ENCODE results near the gene AP2A2.

The AP2A2 gene

DNA sequence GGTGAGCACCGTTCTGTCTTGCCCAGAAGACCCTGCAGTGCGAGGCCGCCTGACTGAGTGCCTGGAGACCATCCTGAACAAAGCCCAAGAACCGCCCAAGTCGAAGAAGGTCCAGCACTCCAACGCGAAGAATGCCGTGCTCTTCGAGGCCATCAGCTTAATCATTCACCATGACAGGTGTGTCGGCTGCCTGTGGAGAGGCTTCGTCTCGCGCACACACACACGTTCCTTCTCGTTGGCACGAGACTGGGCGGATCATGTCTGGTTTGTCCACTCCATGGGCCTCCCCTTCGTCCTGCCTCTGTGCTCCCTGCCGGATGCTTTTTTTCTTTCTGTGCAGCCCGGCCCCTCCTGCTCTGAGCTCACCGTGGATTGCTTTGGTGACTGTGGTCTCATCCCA is 59.7 kb downstream of the AP2A2 start:
- DNase-seq (ENCODE audit: low spot score) = no peak
- TF ChIP-seq, protein P1, sequence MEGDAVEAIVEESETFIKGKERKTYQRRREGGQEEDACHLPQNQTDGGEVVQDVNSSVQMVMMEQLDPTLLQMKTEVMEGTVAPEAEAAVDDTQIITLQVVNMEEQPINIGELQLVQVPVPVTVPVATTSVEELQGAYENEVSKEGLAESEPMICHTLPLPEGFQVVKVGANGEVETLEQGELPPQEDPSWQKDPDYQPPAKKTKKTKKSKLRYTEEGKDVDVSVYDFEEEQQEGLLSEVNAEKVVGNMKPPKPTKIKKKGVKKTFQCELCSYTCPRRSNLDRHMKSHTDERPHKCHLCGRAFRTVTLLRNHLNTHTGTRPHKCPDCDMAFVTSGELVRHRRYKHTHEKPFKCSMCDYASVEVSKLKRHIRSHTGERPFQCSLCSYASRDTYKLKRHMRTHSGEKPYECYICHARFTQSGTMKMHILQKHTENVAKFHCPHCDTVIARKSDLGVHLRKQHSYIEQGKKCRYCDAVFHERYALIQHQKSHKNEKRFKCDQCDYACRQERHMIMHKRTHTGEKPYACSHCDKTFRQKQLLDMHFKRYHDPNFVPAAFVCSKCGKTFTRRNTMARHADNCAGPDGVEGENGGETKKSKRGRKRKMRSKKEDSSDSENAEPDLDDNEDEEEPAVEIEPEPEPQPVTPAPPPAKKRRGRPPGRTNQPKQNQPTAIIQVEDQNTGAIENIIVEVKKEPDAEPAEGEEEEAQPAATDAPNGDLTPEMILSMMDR (IDR thresholded peaks at IDR 0.05; ENCODE audit: extremely low read depth, missing control alignments) = no peak

GRCh38 chr11:985848-986247 is 60.2 kb downstream of the AP2A2 start:
- TF ChIP-seq, protein P1 (IDR thresholded peaks at IDR 0.05; ENCODE audit: extremely low read depth, missing control alignments) = no peak
- no peak for DNase-seq (ENCODE audit: low spot score)

- DNase-seq (ENCODE audit: low spot score) = no peak
- TF ChIP-seq, protein P1 (IDR thresholded peaks at IDR 0.05; ENCODE audit: extremely low read depth, missing control alignments) = no peak
Observed at GRCh38 chr11:986270-986951, 60.7 kb downstream of the AP2A2 start.

GRCh38 chr11:986952-987305 is 61.3 kb downstream of the AP2A2 start:
- no peak for DNase-seq (ENCODE audit: low spot score)
- TF ChIP-seq, protein P1 (IDR thresholded peaks at IDR 0.05; ENCODE audit: extremely low read depth, missing control alignments) = no peak

- no peak for DNase-seq (ENCODE audit: low spot score)
- TF ChIP-seq, protein P1 (IDR thresholded peaks at IDR 0.05; ENCODE audit: extremely low read depth, missing control alignments) = no peak
Observed at GRCh38 chr11:987671-988070, 62.0 kb downstream of the AP2A2 start.

GRCh38 chr11:990101-990500 is 64.4 kb downstream of the AP2A2 start:
- DNase-seq (ENCODE audit: low spot score) = no peak
- TF ChIP-seq, protein P1 (IDR thresholded peaks at IDR 0.05; ENCODE audit: extremely low read depth, missing control alignments) = no peak

- no peak for DNase-seq (ENCODE audit: low spot score)
- TF ChIP-seq, protein P1 (IDR thresholded peaks at IDR 0.05; ENCODE audit: extremely low read depth, missing control alignments) = no peak
Observed at GRCh38 chr11:991034-991433, 65.4 kb downstream of the AP2A2 start.
